GM12878 (cell line): Measurements from ENCODE around the gene ZDHHC19. TPM values are rescaled to one million over a fixed set of nuclear protein-coding genes. Genes with fewer than 3 reads are reported as not detected.

Experiments
- ATAC-seq: fragments of 200-7000 bp; cut with Tn5 transposase; 3 replicates; pipeline ENCODE4 v1.9.1; 2020; ENCODE audit warnings: mild to moderate bottlenecking, moderate library complexity
- BruUV-seq: library from RNA; stranded (reverse); fragments of 400-500 nt; replicated peaks from 2 replicates; lab custom pipeline; 2021; lab: Mats Ljungman, UMichigan
- CTCF ChIA-PET: fragments of 300-600 bp; sonication (Branson Sonifier 250); formaldehyde crosslinking; extraction: SDS; loops from one replicate; lab custom pipeline; 2021; ENCODE audit warnings: inconsistent platforms; lab: Yijun Ruan, JAX
- POLR2A ChIA-PET: fragments of 350-600 bp; formaldehyde crosslinking; extraction: SDS; loops from one replicate; lab custom pipeline; 2021; ENCODE audit warnings: inconsistent platforms; lab: Charles Lee
- RAD21 ChIA-PET: fragments of 300-600 bp; sonication (Branson Sonifier 250); formaldehyde crosslinking; loops from one replicate; lab custom pipeline; 2023; ENCODE audit warnings: antibody characterized with exemption; ENCODE audit not compliant: unreplicated experiment; lab: Charles Lee
- SMC1A ChIA-PET: fragments of 300-600 bp; sonication (Branson Sonifier 250); formaldehyde crosslinking; loops from one replicate; lab custom pipeline; 2023; ENCODE audit not compliant: unreplicated experiment, uncharacterized antibody; lab: Charles Lee
- DNase-seq: peaks from one replicate; pipeline ENCODE4 v3.0.0-alpha.2; 2011; ENCODE audit warnings: low read depth, low spot score
- FAIRE-seq: peaks from 3 replicates; lab custom pipeline; 2011; peaks lifted over from hg19 to GRCh38; lab: Jason Lieb, UNC
- H2AFZ ChIP-seq: 2 replicates; pipeline ENCODE4 v1.6.0; 2011; ENCODE audit warnings: low read depth, low read length, control low read depth; ENCODE audit not compliant: control insufficient read depth
- H3K27ac ChIP-seq: 2 replicates; pipeline ENCODE4 v1.5.1; 2011; ENCODE audit warnings: control low read depth; ENCODE audit not compliant: control insufficient read depth, insufficient read depth
- H3K27me3 ChIP-seq, 2 experiments: replicated peaks in 1 of 2; 2 replicates each; pipeline versions ENCODE4 v1.6.0 to v1.6.1; 2011; ENCODE audit warnings: low read length in 1 of 2; ENCODE audit not compliant: control insufficient read depth in 2 of 2, insufficient read depth in 2 of 2
- H3K36me3 ChIP-seq, 2 experiments: 2 replicates each; pipeline ENCODE4 v1.5.1; 2011; ENCODE audit warnings: low read length in 1 of 2; ENCODE audit not compliant: control insufficient read depth in 2 of 2, insufficient read depth in 2 of 2
- H3K4me1 ChIP-seq: 2 replicates; pipeline ENCODE4 v1.6.1; 2011; ENCODE audit warnings: mild to moderate bottlenecking, low read length, moderate library complexity, mixed read lengths; ENCODE audit not compliant: control insufficient read depth, insufficient read depth
- H3K4me2 ChIP-seq: 2 replicates; pipeline ENCODE4 v1.6.0; 2011; ENCODE audit warnings: control low read depth; ENCODE audit not compliant: control insufficient read depth, insufficient read depth
- H3K4me3 ChIP-seq: fragments of 200-600 bp; sonication (generic); 2 replicates; pipeline ENCODE4 v1.5.1; 2016
- H3K79me2 ChIP-seq: 2 replicates; pipeline ENCODE4 v1.6.0; 2011; ENCODE audit warnings: low read length; ENCODE audit not compliant: control insufficient read depth, insufficient read depth
- H3K9ac ChIP-seq: 2 replicates; pipeline ENCODE4 v1.8.0; 2011; ENCODE audit warnings: low read length, control low read depth, mixed read lengths; ENCODE audit not compliant: control insufficient read depth, insufficient read depth
- H3K9me3 ChIP-seq: replicated peaks from 3 replicates; pipeline ENCODE4 v1.5.1; 2011; ENCODE audit warnings: mild to moderate bottlenecking, low read length; ENCODE audit not compliant: control insufficient read depth, insufficient read depth
- H4K20me1 ChIP-seq: 2 replicates; pipeline ENCODE4 v1.6.0; 2011; ENCODE audit not compliant: control insufficient read depth, insufficient read depth
- ASH2L ChIP-seq: fragments of 300-600, 200-600 bp; sonication (generic); IDR thresholded peaks from 2 replicates; pipeline ENCODE4 v1.6.1; 2017; ENCODE audit warnings: low read depth, mild to moderate bottlenecking, borderline replicate concordance
- BHLHE40 ChIP-seq, 2 experiments: fragments of 450-650 bp in 1 of 2; IDR thresholded peaks; 2 replicates each; pipeline ENCODE4 v1.6.1; 2011 to 2017; ENCODE audit warnings: low read depth in 2 of 2, borderline replicate concordance in 1 of 2, improper control_type of control experiment in 1 of 2, low read length in 1 of 2, mild to moderate bottlenecking in 1 of 2
- CEBPB ChIP-seq, 2 experiments: fragments of 150-350 bp in 1 of 2; IDR thresholded peaks; 2 replicates each; pipeline ENCODE4 v1.6.1; 2012 to 2014; ENCODE audit warnings: low read depth in 2 of 2, low read length in 2 of 2, borderline replicate concordance in 1 of 2, inconsistent platforms in 1 of 2
- NFXL1 ChIP-seq: fragments of 450-650 bp; IDR thresholded peaks from 2 replicates; pipeline ENCODE4 v1.6.1; 2017; ENCODE audit warnings: antibody characterized with exemption, mild to moderate bottlenecking, borderline replicate concordance
- RUNX3 ChIP-seq: IDR thresholded peaks from 2 replicates; pipeline ENCODE4 v1.6.1; 2012; ENCODE audit warnings: low read length, inconsistent platforms
- TAF1 ChIP-seq: IDR thresholded peaks from 2 replicates; pipeline ENCODE4 v1.6.1; 2011; ENCODE audit warnings: mild to moderate bottlenecking, low read depth, low read length, borderline replicate concordance
- WGBS: methylation state at CpG from one replicate; pipeline ENCODE4 v1.1.6; 2016; ENCODE audit warnings: low lambda C conversion rate; ENCODE audit not compliant: insufficient replicate concordance, insufficient coverage; ENCODE audit errors: missing lambda C conversion rate; 5-methylcytosine and 5-hydroxymethylcytosine counted together
- in situ Hi-C: fragments of 300-500 bp; cut with MboI; formaldehyde crosslinking; loops from 9 replicates; pipeline ENCODE4 v1.14.3; 2018; ENCODE audit warnings: mixed read lengths
- intact Hi-C: fragments of 100-400 bp; cut with micrococcal nuclease; formaldehyde crosslinking; loops from one replicate; pipeline ENCODE4 v1.14.2; 2022; ENCODE audit not compliant: unreplicated experiment
- polyA plus RNA-seq, 11 experiments: library from polyadenylated mRNA; depleted of rRNA in 4 of 11; unstranded in 6 of 11; stranded (reverse) in 5 of 11; fragments of >200 nt; fragmentation: Nextera tagmentation in 4 of 11; fragmentation: Illumina TruSeq in 1 of 11; extraction: Ambion mirVana in 4 of 11; extraction: Trizol in 1 of 11; gene quantifications; 1 replicate in 1 of 11; 2 replicates in 10 of 11; pipeline versions ENCODE4 v1.2.1 to v1.2.3, GENCODE V29; 2011 to 2016; ENCODE audit warnings: inconsistent platforms in 2 of 11, missing spikeins in 2 of 11, low read depth in 1 of 11
- total RNA-seq, 4 experiments: library from RNA; depleted of rRNA in 3 of 4; stranded (reverse); fragments of >200 nt in 3 of 4; fragmentation: Illumina TruSeq in 1 of 4; extraction: Trizol in 1 of 4; gene quantifications; 2 replicates each; pipeline versions ENCODE4 v1.2.1 to v1.2.3, GENCODE V29; 2013 to 2021
- TF ChIP-seq, protein P1 (sequence below), 3 experiments: IDR thresholded peaks in 2 of 3; conservative IDR thresholded peaks in 1 of 3; 2 replicates each; pipeline ENCODE4 v1.5.1; 2011; ENCODE audit warnings: low read depth in 3 of 3, low read length in 3 of 3, mild to moderate bottlenecking in 3 of 3, control low read depth in 2 of 3, moderate library complexity in 2 of 3, inconsistent platforms in 1 of 3, mixed read lengths in 1 of 3; ENCODE audit not compliant: control insufficient read depth in 2 of 3, insufficient read depth in 1 of 3; ENCODE audit errors: extremely low read depth in 1 of 3
- TF ChIP-seq, protein P2 (sequence below): fragments of 450-650 bp; formaldehyde crosslinking; IDR thresholded peaks from 2 replicates; pipeline ENCODE4 v1.5.0; 2022; ENCODE audit warnings: mild to moderate bottlenecking, missing genetic modification characterization

ZDHHC19 gene
- total and polyA plus RNA-seq, 10 of the 15 experiments (the other 5 are each of a cell fraction or from before 2014, with no cell fraction given), result 0.26 TPM; not detected in 9

- BruUV-seq, result no TSS peak
- WGBS, result 97% methylated on average over 5 of the region's 5 CpGs
- DNase-seq (no peak), FAIRE-seq (no peak), ATAC-seq (peak; percentile 70)
- no peaks in the 10 kb centered on the region for H3K4me1 ChIP-seq
- no peaks in the 10 kb centered on the region for H3K36me3 ChIP-seq
- no peak overlapping the region for H3K4me2 ChIP-seq
- ChIA-PET CTCF (interaction anchor here (0.6 kb wide), 1 partner anchor 35 kb away, joined by 3 read pairs; no protein-coding TSS in a partner anchor), SMC1A (interaction anchor here (0.9 kb wide), 1 partner anchor 13 kb away, joined by 3 read pairs; no protein-coding TSS in a partner anchor), RAD21 (no interaction called here), POLR2A (interaction anchor here (1.2 kb wide), 1 partner anchor 9 kb away, joined by 4 read pairs; no protein-coding TSS in a partner anchor)
- H3K79me2 ChIP-seq, result no peaks in the 10 kb centered on the region
- no peak overlapping the region for H2AFZ ChIP-seq
- H3K9me3 ChIP-seq, result no peaks in the 10 kb centered on the region
- intact Hi-C loops (no loop called here), in situ Hi-C loops (no loop called here)
- no peaks in the 10 kb centered on the region for H4K20me1 ChIP-seq
- H3K27me3 ChIP-seq, result no peaks in the 10 kb centered on the region
- H3K4me3 ChIP-seq, result no peak overlapping the region
- H3K9ac ChIP-seq, result no peak overlapping the region
- H3K27ac ChIP-seq, result no peak overlapping the region
- TF ChIP-seq BHLHE40 (IDR thresholded peaks at IDR 0.05; ENCODE audit: borderline replicate concordance in 1 of 2, low read depth in 2 of 2, low read length in 1 of 2), result no peak
- TF ChIP-seq RUNX3, result 0 out of 2 replicates have a peak, but pooled peaks have one; percentile 12
These were observed 41.4 kb downstream of the ZDHHC19 start for GRCh38 chr3:196169836-196170240.

- no TSS peak for BruUV-seq
- DNase-seq (no peak), FAIRE-seq (no peak), ATAC-seq (no peak)
- no peaks in the 10 kb centered on the region for H3K79me2 ChIP-seq
- 83% methylated on average over 6 of the region's 6 CpGs for WGBS
- no peak overlapping the region for H3K4me3 ChIP-seq
- H2AFZ ChIP-seq, result no peak overlapping the region
- H3K4me1 ChIP-seq, result no peaks in the 10 kb centered on the region
- H3K27me3 ChIP-seq, result no peaks in the 10 kb centered on the region
- no peak overlapping the region for H3K4me2 ChIP-seq
- CTCF ChIA-PET, result no interaction called here
- no peaks in the 10 kb centered on the region for H3K9me3 ChIP-seq
- H3K36me3 ChIP-seq, result no peaks in the 10 kb centered on the region
- SMC1A ChIA-PET, result interaction anchor here (0.9 kb wide), 1 partner anchor 12 kb away, joined by 3 read pairs; no protein-coding TSS in a partner anchor
- POLR2A ChIA-PET, result interaction anchor here (1.2 kb wide), 1 partner anchor 10 kb away, joined by 4 read pairs; no protein-coding TSS in a partner anchor
- no peaks in the 10 kb centered on the region for H4K20me1 ChIP-seq
- RAD21 ChIA-PET, result no interaction called here
- H3K27ac ChIP-seq, result no peak overlapping the region
- in situ Hi-C loops (no loop called here), intact Hi-C loops (no loop called here)
- H3K9ac ChIP-seq, result no peak overlapping the region
- TF ChIP-seq ASH2L, result no peak
- TF ChIP-seq TAF1, result no peak
- no peak for TF ChIP-seq CEBPB (IDR thresholded peaks at IDR 0.05; ENCODE audit: borderline replicate concordance in 1 of 2, low read depth in 2 of 2, low read length in 2 of 2)
- TF ChIP-seq, protein P1, sequence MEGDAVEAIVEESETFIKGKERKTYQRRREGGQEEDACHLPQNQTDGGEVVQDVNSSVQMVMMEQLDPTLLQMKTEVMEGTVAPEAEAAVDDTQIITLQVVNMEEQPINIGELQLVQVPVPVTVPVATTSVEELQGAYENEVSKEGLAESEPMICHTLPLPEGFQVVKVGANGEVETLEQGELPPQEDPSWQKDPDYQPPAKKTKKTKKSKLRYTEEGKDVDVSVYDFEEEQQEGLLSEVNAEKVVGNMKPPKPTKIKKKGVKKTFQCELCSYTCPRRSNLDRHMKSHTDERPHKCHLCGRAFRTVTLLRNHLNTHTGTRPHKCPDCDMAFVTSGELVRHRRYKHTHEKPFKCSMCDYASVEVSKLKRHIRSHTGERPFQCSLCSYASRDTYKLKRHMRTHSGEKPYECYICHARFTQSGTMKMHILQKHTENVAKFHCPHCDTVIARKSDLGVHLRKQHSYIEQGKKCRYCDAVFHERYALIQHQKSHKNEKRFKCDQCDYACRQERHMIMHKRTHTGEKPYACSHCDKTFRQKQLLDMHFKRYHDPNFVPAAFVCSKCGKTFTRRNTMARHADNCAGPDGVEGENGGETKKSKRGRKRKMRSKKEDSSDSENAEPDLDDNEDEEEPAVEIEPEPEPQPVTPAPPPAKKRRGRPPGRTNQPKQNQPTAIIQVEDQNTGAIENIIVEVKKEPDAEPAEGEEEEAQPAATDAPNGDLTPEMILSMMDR (IDR thresholded peaks at IDR 0.05 in 2 of 3, conservative IDR thresholded peaks at IDR 0.05 in 1 of 3; ENCODE audit: control insufficient read depth in 2 of 3, extremely low read depth in 1 of 3, insufficient read depth in 1 of 3, low read depth in 3 of 3, low read length in 3 of 3), result no peak
- TF ChIP-seq NFXL1, result no peak
- TF ChIP-seq, protein P2, sequence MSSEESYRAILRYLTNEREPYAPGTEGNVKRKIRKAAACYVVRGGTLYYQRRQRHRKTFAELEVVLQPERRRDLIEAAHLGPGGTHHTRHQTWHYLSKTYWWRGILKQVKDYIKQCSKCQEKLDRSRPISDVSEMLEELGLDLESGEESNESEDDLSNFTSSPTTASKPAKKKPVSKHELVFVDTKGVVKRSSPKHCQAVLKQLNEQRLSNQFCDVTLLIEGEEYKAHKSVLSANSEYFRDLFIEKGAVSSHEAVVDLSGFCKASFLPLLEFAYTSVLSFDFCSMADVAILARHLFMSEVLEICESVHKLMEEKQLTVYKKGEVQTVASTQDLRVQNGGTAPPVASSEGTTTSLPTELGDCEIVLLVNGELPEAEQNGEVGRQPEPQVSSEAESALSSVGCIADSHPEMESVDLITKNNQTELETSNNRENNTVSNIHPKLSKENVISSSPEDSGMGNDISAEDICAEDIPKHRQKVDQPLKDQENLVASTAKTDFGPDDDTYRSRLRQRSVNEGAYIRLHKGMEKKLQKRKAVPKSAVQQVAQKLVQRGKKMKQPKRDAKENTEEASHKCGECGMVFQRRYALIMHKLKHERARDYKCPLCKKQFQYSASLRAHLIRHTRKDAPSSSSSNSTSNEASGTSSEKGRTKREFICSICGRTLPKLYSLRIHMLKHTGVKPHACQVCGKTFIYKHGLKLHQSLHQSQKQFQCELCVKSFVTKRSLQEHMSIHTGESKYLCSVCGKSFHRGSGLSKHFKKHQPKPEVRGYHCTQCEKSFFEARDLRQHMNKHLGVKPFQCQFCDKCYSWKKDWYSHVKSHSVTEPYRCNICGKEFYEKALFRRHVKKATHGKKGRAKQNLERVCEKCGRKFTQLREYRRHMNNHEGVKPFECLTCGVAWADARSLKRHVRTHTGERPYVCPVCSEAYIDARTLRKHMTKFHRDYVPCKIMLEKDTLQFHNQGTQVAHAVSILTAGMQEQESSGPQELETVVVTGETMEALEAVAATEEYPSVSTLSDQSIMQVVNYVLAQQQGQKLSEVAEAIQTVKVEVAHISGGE (CRISPR knock-in tag), result no peak
These were observed 42.3 kb downstream of the ZDHHC19 start for GRCh38 chr3:196168808-196169391.
